ENCODE results near the gene RAPGEF6.
"Not testable (repeated sequence)": the region's sequence is repeated elsewhere in the genome, so short reads cannot be mapped to it uniquely, and the experiment has no call there.

The RAPGEF6 gene

DNA sequence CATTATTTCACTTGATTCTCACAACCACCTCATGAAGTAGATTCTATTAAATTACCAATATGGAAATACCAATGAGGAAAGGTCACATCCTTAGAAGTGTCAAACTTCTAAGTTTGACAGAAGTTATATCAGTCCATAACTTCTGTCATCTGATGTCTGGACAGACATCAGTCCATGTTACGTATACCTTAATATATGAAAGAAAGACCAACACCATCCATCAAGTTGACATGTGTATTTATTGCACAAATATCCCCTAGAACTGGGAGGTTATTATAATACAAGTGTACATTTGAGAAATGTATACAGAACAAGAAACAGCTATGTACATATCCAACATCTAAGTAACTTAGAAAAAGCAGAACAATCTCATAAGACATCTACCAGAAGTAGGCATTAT is 6.5 kb upstream of the RAPGEF6 start:
- DNase-seq (ENCODE audit: low read depth): no peak

- no peak for DNase-seq (ENCODE audit: low read depth)
Observed at GRCh38 chr5:131640043-131640856, 5.2 kb upstream of the RAPGEF6 start.

- DNase-seq (ENCODE audit: low read depth): no peak
Observed at GRCh38 chr5:131639148-131639547, 4.1 kb upstream of the RAPGEF6 start.

GRCh38 chr5:131637694-131638093 is 2.7 kb upstream of the RAPGEF6 start:
- DNase-seq (ENCODE audit: low read depth): no peak

GRCh38 chr5:131635684-131636572 is 899 bp upstream of the RAPGEF6 start:
- DNase-seq (ENCODE audit: low read depth): no peak

- DNase-seq (ENCODE audit: low read depth): peak; percentile 30
Observed at GRCh38 chr5:131634666-131634995, 398 bp downstream of the RAPGEF6 start.

GRCh38 chr5:131634238-131634637 is 791 bp downstream of the RAPGEF6 start:
- DNase-seq (ENCODE audit: low read depth): no peak

GRCh38 chr5:131633830-131634229 is 1.2 kb downstream of the RAPGEF6 start:
- DNase-seq (ENCODE audit: low read depth): no peak

- DNase-seq (ENCODE audit: low read depth): no peak
Observed at GRCh38 chr5:131630963-131631350, 4.1 kb downstream of the RAPGEF6 start.

GRCh38 chr5:131630208-131630962 is 4.6 kb downstream of the RAPGEF6 start:
- DNase-seq (ENCODE audit: low read depth): no peak

DNA sequence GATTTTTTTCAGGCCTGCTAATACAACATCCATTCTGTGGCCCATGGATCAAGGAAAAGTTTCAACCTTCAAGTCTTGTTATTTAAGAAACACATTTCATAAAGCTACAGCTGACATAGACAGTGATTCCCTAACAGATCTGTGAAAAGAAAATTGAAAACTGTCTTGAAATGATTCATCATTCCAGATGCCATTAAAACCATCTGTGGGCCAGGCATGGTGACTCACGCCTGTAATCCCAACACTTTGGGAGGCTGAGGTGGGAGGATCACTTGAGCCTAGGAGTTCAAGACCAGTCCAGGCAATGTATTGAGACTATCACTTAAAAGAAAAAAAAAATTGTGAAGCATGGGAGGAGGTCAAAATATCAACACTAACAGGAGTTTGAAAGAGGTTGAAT is 6.0 kb downstream of the RAPGEF6 start:
- DNase-seq (ENCODE audit: low read depth): no peak

GRCh38 chr5:131627207-131627865 is 7.7 kb downstream of the RAPGEF6 start:
- DNase-seq (ENCODE audit: low read depth): no peak

- DNase-seq (ENCODE audit: low read depth): no peak
Observed at GRCh38 chr5:131622633-131623032, 12.4 kb downstream of the RAPGEF6 start.

DNA sequence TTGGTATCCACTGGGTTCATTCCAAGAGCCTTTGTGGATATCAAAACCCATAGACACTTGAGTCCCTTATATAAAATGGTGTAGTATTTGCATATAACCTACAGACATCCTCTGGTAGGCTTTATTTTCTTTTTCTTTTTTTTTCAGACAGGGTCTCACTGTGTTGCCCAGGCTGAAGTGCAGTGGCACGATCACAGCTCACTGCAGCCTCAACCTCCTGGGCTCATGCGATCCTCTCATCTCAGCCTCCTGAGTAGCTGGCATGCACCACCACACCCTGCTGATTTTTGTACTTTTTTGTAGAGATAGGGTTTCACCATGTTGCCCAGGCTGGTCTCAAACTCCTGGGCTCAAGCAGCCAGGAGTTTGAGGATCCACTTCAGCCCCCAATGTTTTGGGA is 13.9 kb downstream of the RAPGEF6 start:
- not testable (repeated sequence) for DNase-seq (ENCODE audit: low read depth)

- DNase-seq (ENCODE audit: low read depth): no peak
Observed at GRCh38 chr5:131619102-131619501, 15.9 kb downstream of the RAPGEF6 start.

DNA sequence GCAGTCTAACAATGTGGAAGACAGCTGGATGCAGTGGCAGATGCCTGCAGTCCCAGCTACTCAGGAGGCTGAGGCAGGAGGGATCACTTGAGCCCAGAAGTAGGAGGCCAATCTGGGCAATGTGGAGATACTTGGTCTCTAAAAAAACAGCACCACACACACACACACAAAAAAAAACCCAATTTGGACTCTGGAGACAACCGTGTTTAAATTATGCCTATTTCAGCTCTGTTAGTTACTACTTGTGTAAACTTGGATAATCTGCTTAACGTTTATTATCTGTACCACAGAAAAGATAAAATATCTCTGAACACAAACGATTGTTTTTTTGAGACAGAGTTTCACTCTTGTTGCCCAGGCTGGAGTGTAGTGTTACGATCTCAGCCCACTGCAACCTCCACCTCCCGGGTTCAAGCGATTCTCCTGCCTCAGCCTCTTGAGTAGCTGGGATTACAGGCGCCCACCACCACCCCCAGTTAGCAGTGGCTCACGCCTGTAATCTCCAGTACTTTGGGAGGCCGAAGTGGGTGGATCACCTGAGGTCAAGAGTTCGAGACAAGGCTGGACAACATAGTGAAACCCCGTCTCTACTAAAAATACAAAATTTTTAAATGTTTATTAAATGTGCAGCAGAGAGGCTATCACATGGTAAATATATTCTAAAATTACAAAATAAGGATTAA is 17.7 kb downstream of the RAPGEF6 start:
- DNase-seq (ENCODE audit: low read depth): no peak

DNA sequence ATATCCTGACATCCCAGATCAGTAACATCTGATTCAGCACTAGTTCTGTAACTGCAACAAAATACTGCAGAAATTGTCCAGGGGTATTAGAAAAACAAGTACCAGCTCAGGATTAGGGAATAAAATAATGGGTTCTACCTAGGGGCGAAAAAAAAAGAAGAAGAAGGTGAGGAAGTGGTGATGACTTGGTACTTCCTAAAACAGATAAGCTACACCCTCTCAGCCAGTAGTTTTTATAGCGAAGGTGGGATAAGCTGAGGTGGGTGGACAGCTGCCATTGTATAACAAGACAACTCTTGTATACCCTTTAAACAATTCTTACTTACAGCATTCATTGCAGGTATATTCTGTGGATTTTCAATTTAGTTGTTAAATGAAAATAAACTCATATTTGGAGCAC is 19.1 kb downstream of the RAPGEF6 start:
- DNase-seq (ENCODE audit: low read depth): no peak

DNA sequence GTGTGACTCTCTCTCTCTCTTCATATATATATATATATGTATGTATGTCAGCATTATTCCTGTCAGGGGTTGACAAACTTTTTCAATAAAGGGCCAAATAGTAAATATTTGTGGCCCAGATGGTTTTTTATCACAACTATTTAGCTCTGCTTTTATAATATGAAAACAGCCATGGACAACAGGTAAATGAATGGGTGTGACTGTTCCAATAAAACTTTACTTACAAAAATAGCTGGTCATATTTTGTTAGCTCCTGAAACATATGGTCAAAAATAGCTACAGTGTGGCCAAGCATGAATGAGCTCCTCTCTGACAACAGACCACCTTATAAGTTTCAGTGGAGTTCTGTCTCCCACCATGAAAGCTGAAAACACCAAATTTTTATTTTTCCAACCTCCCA is 21.6 kb downstream of the RAPGEF6 start:
- DNase-seq (ENCODE audit: low read depth): no peak

DNA sequence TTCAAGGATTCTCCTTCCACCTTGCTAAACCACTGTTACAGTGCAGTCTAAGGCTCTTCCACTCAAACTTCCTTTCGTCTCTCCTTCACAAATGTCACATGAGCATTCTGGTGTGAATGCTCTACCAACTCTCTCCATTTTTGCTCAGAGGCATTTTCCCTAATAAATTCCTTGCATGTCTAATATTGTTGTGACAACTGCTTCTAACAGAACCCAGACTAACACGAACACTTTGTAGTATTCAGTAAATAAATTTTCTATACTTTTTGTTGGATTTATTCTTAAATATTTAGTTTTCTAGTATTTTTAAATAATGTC is 24.0 kb downstream of the RAPGEF6 start:
- DNase-seq (ENCODE audit: low read depth): no peak

- DNase-seq (ENCODE audit: low read depth): no peak
Observed at GRCh38 chr5:131610198-131611063, 24.6 kb downstream of the RAPGEF6 start.

DNA sequence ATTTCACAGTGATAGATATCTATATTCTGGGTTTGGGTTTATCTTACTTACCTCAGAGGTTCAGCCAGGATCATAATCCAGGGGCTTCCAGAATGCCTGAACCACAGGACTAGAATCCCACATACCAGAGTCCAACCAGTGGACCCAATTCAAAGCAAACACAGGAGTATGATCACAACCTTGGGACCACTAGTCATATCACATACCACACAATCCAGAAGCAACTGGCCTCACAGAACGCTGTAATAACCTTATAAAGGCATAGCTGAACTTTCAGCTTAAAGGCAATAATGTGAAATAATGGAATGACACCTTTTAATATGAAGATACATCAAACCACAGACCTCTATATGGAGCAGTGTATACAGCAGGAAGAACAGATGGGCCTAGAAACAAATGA is 25.3 kb downstream of the RAPGEF6 start:
- no peak for DNase-seq (ENCODE audit: low read depth)

All from stimulated activated CD8-positive, alpha-beta memory T cell treated with anti-CD3 and anti-CD28 coated beads, Interleukin-15, amount 100 ng/mL, for 24 hours (primary cell).